Mucosa of rectum (tissue), 2 donors: ENCODE results near the gene MED13L.

Source experiments
- H3K27ac ChIP-seq, 2 donors: one replicate each; pipeline ENCODE4 v1.7.0; 2013; ENCODE audit warnings: inconsistent platforms in 2 of 2, low read depth in 2 of 2, low read length in 2 of 2
- H3K27me3 ChIP-seq, 2 donors: one replicate each; pipeline ENCODE4 v1.7.0; 2013; ENCODE audit warnings: low read length in 2 of 2; ENCODE audit not compliant: control insufficient read depth in 2 of 2, insufficient read depth in 2 of 2
- H3K36me3 ChIP-seq, 2 donors: one replicate each; pipeline ENCODE4 v1.7.0; 2013; ENCODE audit warnings: low read length in 2 of 2; ENCODE audit not compliant: control insufficient read depth in 2 of 2, insufficient read depth in 2 of 2
- H3K4me1 ChIP-seq, 2 donors: one replicate each; pipeline ENCODE4 v1.7.0; 2013; ENCODE audit warnings: low read length in 2 of 2, mild to moderate bottlenecking in 1 of 2; ENCODE audit not compliant: control insufficient read depth in 2 of 2, insufficient read depth in 2 of 2
- H3K4me3 ChIP-seq, 2 donors: one replicate each; pipeline ENCODE4 v1.7.0; 2013; ENCODE audit warnings: low read length in 2 of 2
- H3K9ac ChIP-seq, 2 donors: one replicate each; pipeline ENCODE4 v1.7.0; 2013; ENCODE audit warnings: low read length in 2 of 2, low read depth in 1 of 2, mild to moderate bottlenecking in 1 of 2
- H3K9me3 ChIP-seq, 2 donors: one replicate each; pipeline ENCODE4 v1.7.0; 2013; ENCODE audit warnings: low read length in 2 of 2; ENCODE audit not compliant: control insufficient read depth in 2 of 2
- donor health status: healthy.
- donor health status: Normal muscosa, but diverticular disease.

MED13L gene

DNA sequence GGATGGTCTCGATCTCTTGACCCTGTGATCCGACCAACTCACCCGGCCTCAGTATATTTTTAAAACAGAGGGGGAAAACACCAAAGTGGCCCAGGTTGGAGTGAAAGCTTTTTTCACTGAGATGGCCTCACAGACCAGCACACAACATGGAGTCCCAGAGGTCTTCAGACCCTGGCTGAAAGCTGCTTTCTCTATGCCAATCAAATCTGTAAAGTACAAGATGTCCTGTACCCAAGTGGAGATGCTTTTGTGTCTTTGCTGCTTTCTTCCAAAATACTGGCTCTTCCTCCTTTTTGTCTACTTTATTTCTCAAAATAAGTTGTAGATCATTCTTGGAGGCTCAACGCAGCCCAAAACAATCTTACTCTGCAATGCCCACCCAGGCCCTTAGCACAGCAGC is 214.8 kb downstream of the MED13L start:
- no peaks in the 10 kb centered on the region for H3K9me3 ChIP-seq
- no peaks in the 10 kb centered on the region for H3K36me3 ChIP-seq
- no peaks in the 10 kb centered on the region for H3K27me3 ChIP-seq
- H3K9ac ChIP-seq = no peak overlapping the region
- H3K4me3 ChIP-seq = no peak overlapping the region
- peaks cover 0 to 4% of the 10 kb centered on the region in 2 donors for H3K4me1 ChIP-seq
- no peak overlapping the region for H3K27ac ChIP-seq

DNA sequence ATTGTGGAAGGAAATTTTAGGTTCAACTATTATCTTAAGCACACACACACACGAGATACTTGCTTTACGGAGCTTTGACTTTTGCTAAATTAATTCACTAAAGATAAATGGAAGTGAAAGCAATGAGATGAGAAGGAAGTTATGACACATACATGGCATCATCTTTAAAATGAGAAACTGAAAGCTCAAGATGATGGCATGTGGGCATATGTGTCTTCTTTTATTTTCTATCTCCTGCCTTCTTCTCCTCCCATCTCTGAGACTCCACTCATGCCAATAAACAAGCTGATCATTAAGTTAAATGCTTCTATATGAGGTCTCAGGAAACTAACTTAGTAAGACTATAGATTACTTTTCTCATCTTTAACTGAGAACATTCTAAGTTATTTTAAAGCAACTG is 216.7 kb downstream of the MED13L start:
- peaks cover 0 to 1% of the 10 kb centered on the region in 2 donors for H3K4me1 ChIP-seq
- H3K9me3 ChIP-seq = no peaks in the 10 kb centered on the region
- no peak overlapping the region for H3K27ac ChIP-seq
- no peak overlapping the region for H3K9ac ChIP-seq
- H3K4me3 ChIP-seq = no peak overlapping the region
- no peaks in the 10 kb centered on the region for H3K27me3 ChIP-seq
- no peaks in the 10 kb centered on the region for H3K36me3 ChIP-seq

DNA sequence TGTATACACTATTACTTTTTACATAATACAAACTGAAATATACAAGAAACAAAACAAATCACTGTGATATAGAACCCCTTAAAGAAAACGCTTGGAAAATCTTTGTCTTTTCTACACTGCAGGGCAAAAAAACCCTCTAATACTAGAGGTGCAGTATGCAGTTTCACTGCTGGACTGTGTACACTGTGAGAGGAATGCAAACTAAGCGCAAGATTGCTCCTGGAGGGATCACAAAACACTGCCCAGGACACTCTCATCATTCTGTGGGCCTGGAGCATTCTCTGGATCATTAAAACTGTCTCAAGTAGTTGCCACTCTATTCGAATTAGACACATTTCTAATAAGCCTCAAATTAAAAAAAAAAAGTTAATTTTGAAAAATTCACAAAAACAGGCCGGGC is 217.6 kb downstream of the MED13L start:
- no peak overlapping the region for H3K4me3 ChIP-seq
- no peak overlapping the region for H3K9ac ChIP-seq
- H3K4me1 ChIP-seq = no peaks in the 10 kb centered on the region
- H3K27me3 ChIP-seq = no peaks in the 10 kb centered on the region
- no peaks in the 10 kb centered on the region for H3K9me3 ChIP-seq
- H3K27ac ChIP-seq = no peak overlapping the region
- no peaks in the 10 kb centered on the region for H3K36me3 ChIP-seq

DNA sequence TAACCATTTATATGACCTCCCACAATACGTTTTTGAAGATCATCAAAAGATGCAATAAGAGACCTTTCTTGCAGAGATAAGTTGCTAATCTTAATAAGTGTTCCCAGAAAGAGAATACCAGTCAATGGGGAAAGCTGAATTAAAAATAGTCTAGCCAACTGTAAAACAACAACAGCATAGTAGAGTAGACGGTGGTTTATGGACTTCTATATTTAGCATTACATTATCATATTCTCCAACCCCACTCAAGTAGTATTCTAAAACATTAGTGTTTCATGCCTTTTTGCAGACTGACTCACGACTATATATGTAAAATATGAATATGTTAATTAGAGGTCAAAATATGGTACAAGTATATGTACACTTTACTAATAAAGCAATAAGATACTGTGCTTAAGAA is 218.9 kb downstream of the MED13L start:
- H3K4me3 ChIP-seq = no peak overlapping the region
- H3K9ac ChIP-seq = no peak overlapping the region
- peaks cover 2 to 10% of the 10 kb centered on the region in 2 donors for H3K4me1 ChIP-seq
- H3K9me3 ChIP-seq = no peaks in the 10 kb centered on the region
- no peaks in the 10 kb centered on the region for H3K36me3 ChIP-seq
- H3K27ac ChIP-seq = no peak overlapping the region
- H3K27me3 ChIP-seq = no peaks in the 10 kb centered on the region

DNA sequence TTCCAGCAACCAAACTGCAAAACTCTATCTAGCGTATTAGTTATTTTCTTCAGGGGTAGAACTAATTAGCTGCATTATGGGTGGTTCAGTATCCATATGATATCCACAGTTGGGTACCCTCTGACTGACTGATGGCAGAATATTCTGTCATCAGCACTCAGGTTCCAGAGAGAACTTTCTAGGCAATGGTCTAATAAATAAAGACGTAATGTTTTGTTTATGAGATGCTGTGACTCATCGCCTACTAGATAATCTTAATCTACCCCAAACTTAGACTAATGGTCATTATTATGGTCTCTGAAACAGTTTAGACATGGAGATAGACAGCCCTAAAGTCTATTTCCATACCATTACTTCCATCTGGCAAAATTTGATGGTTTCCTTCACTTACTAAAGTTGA is 220.1 kb downstream of the MED13L start:
- Histone ChIP-seq H3K27me3 (no peaks in the 10 kb centered on the region), H3K4me1 (peaks cover 2 to 11% of the 10 kb centered on the region in 2 donors), H3K9ac (no peak overlapping the region), H3K36me3 (no peaks in the 10 kb centered on the region), H3K27ac (no peak overlapping the region), H3K4me3 (no peak overlapping the region), H3K9me3 (no peaks in the 10 kb centered on the region)

DNA sequence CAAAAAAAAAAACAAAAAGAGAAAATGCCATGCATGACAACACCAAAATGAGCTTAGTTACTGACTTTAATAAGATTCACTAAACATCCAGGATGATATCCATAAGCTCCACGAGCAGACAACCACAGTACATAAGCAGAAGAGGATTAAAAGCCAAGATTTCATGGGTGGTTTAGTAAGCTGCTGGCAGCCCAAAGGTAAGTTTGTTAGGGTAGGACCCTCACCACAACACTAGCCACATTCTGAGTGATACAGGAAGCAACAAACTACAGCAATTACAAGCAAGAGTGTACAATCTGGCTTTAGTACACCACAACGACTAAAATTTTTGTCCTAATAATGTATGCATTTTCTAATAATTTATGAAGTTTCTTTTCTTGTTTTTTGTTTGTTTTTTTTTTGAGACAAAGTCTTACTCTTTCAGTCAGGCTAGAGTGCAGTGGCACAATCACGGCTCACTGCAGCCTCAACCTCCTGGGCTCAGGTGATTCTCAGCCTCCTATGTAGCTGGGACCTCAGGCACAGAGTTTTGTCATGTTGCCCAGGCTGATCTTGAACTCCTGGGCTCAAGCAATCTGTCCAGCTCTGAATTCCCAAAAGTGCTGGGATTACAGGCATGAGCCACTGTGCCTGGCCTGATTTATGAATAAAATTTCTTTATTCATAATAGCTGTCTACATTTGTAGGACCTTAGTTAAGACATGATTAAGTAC is 221.4 kb downstream of the MED13L start:
- Histone ChIP-seq H3K4me3 (no peak overlapping the region), H3K27me3 (no peaks in the 10 kb centered on the region), H3K27ac (no peak overlapping the region), H3K9ac (no peak overlapping the region), H3K9me3 (no peaks in the 10 kb centered on the region), H3K36me3 (no peaks in the 10 kb centered on the region), H3K4me1 (peaks cover 2 to 11% of the 10 kb centered on the region in 2 donors)

DNA sequence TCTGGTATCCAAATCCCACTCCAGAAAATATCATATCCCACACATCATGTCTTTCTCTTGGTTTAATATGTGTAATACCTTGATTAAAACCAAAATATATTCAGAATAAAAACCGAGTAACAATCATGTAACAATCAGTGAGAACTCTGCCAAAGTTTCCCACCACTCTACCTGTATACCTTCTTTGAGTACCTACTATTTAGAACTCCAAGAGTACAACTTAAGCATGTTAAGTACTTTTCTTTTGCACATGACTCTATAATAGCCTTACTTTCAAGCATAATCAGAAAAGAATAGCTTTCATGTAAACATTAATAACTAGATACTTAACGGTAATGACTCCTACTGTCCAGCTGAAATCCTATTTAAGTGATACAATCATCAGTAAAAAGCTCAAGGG is 223.2 kb downstream of the MED13L start:
- no peaks in the 10 kb centered on the region for H3K27me3 ChIP-seq
- H3K9ac ChIP-seq = no peak overlapping the region
- H3K9me3 ChIP-seq = no peaks in the 10 kb centered on the region
- H3K27ac ChIP-seq = no peak overlapping the region
- no peaks in the 10 kb centered on the region for H3K36me3 ChIP-seq
- peaks cover 6 to 11% of the 10 kb centered on the region in 2 donors for H3K4me1 ChIP-seq
- H3K4me3 ChIP-seq = no peak overlapping the region

DNA sequence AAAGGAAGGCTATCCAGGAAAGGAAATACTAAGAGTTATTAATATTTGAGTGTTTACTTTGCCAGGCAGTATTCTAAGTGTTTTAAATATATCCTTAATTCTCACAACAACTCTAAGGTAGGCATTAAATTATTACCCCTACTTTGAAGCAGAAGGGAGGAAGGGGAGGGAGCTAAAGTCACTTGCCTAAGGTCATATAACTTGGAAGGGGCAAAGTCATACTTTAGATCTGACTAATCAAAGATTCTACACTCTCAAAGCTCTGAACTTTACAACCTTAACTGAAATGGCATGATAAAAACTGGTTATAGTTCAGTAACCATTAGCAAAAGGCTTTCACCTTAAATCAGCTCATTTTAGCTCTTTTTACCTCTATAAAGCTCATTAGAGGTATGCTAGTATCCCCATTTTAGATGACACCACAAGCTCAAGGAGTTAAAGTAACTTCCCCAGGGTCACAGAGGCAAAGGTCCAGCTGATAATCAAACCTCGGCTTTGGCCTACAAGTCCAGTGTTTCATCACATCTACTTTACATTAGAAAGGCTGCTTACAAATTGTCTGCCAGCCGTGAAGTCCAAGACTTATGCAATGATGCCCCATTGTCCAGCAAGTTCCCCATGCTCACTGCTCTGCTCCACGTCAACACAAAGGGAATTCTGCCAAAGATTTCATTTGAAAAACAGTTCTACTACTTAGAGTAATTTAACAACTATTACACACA is 223.9 kb downstream of the MED13L start:
- Histone ChIP-seq H3K36me3 (no peaks in the 10 kb centered on the region), H3K27ac (no peak overlapping the region), H3K4me1 (peaks cover 6 to 11% of the 10 kb centered on the region in 2 donors), H3K9me3 (no peaks in the 10 kb centered on the region), H3K9ac (no peak overlapping the region), H3K27me3 (no peaks in the 10 kb centered on the region), H3K4me3 (no peak overlapping the region)

DNA sequence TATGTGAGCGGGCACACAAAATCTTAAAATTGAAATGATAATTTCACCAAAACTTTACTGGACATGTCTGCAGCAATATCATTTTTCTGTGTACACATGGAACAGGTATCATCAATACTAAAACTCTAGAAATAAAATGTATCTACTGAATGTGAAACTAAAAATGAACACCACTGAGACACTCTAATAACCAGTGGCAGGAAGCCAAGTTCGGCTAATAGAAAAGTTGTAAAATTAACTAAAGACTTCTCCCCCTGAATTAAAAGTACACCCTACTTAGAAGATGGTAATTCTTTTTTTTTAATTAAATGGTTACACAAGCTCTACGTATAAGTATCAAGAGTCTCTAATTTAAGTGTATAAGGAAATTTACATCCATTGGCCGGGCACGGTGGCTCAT is 227.2 kb downstream of the MED13L start:
- Histone ChIP-seq H3K4me1 (peaks cover 6 to 11% of the 10 kb centered on the region in 2 donors), H3K4me3 (no peak overlapping the region)

DNA sequence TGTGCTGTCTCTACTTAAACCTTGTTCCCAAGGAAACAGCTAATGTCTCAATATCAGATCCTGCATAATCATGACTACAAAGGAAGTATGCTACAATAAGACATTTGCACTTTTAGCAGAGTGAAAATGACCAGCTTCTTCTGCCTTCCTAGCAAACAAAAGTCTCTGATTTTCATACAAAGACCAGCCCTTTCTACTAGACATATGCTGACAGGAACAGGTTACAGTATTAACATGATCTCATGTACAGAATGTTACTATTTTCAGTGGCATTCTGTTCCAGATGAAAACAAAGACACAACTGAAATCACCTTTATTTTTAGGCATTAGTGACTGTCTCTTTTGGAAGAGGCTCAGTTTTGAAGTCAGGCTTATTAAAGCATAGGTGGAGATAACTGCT is 228.6 kb downstream of the MED13L start:
- Histone ChIP-seq H3K9ac (no peak overlapping the region), H3K27ac (no peak overlapping the region), H3K4me1 (peaks cover 4% of the 10 kb centered on the region in 2 donors), H3K9me3 (no peaks in the 10 kb centered on the region), H3K36me3 (no peaks in the 10 kb centered on the region), H3K4me3 (no peak overlapping the region), H3K27me3 (no peaks in the 10 kb centered on the region)

More for the DNA sequence above, 227.2 kb downstream of the MED13L start:
- H3K36me3 ChIP-seq = no peaks in the 10 kb centered on the region
- H3K9me3 ChIP-seq = no peaks in the 10 kb centered on the region
- H3K27me3 ChIP-seq = no peaks in the 10 kb centered on the region
- no peak overlapping the region for H3K9ac ChIP-seq
- no peak overlapping the region for H3K27ac ChIP-seq
